Inferior parietal cortex (tissue), 1 donor: ENCODE data around the gene RBM15B.

Experiments
- DNase-seq: peaks from one replicate; pipeline ENCODE4 v3.0.0-alpha.2; 2016; ENCODE audit errors: extremely low spot score

RBM15B gene

DNA sequence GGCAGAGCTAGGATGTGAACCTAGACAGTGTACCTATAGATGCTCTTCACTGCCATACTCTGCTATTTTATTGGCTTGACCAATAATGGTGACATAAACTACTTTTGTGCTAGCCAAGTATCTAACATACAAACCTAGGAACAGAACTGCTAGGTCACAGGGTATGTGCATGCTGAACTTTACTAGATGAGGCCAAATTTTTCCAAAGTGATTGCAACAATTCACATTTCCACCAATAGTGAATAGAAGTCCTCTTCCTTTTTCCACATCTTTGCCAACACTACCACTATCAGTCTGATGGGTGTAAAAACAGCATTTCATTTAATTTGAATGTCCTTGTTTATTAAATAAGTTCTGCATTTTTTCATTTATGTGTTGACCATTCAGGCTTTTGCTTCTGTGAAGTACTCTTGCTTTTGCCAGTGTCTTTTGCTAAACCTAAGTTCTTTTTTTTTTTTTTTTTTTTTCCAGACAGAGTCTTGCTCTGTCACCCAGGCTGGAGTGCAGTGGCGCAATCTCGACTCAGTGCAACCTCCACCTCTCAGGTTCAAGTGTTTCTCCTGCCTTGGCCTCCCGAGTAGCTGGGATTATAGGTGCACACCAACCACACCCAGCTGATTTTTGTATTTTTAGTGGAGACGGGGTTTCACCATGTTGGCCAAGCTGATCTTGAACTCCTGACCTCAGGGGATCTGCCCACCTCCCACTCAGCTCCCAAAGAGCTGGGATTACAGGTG is 54.6 kb downstream of the RBM15B start:
- DNase-seq = no peak
